ENCODE data around the gene MED31.

DNA sequence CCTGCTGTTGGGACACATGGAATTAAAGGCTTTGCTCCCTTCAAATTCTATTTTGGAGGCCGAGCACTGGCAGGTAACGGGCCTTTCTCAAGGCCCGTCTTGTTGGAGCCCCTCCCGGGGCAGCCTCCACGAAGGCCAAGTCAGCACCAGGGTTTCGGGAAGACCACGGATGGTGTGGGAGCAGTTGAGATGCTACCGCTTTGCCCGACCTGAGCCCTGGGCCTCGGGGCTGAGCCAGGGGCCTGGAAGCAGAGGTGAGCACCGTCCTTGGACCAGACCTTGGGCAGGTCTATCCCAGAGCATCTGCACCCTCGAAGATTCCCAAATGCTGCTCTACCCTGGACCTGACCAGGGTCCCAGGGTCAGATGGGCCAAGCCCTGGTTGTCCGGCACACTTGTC lies 23.2 kb upstream of the MED31 start:
- TF ChIP-seq EZH2 (IDR thresholded peaks at IDR 0.05; ENCODE audit: borderline replicate concordance, low read depth, low read length, severe bottlenecking) (no peak), POLR2AphosphoS5 (IDR thresholded peaks at IDR 0.05; ENCODE audit: insufficient read depth, low read depth, low read length) (no peak)

Data from endothelial cell of umbilical vein (primary cell).